Measurements from ENCODE around the gene CES2. TPM values are rescaled to one million over a fixed set of nuclear protein-coding genes. Genes with fewer than 3 reads are reported as not detected.

Gene CES2
- total and polyA plus RNA-seq, 10 of the 15 experiments (the other 5 are each of a cell fraction or from before 2014, with no cell fraction given), result 1.6 to 33.7 (median 21.0) TPM

GRCh38 chr16:66898207-66898606, 37.1 kb upstream of the CES2 start (continued):
- TF ChIP-seq, protein P1, sequence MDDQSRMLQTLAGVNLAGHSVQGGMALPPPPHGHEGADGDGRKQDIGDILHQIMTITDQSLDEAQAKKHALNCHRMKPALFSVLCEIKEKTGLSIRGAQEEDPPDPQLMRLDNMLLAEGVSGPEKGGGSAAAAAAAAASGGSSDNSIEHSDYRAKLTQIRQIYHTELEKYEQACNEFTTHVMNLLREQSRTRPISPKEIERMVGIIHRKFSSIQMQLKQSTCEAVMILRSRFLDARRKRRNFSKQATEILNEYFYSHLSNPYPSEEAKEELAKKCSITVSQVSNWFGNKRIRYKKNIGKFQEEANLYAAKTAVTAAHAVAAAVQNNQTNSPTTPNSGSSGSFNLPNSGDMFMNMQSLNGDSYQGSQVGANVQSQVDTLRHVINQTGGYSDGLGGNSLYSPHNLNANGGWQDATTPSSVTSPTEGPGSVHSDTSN (IDR thresholded peaks at IDR 0.05; ENCODE audit: insufficient replicate concordance, low read depth, low read length), result no peak

DNA sequence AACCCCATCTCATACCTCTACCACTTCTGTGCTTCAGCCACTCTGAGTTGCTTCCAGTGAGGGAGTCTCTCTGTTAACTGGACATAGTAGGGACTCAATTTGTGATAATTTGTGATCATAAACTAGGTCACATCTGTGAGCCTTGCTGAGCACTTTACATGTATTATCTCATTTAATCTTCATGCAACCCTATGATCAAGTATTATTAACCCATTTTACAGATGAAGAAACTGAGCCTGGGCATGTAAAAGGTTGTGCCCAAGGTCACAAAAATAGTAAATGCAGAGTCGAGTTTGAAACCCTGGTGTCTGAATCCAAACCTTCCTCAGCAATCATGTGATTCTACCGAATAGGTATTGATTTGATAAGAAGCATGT, 36.4 kb upstream of the CES2 start:
- CTCF ChIA-PET, result interaction anchor here (1.1 to 9.7 kb wide), 3 partner anchors 10 to 27 kb away, joined by 3 to 77 read pairs (median 4); partner anchors contain the start of gene RRAD
- whole genome bisulfite sequencing (ENCODE audit: insufficient coverage, insufficient replicate concordance, low lambda C conversion rate, missing lambda C conversion rate), result 38% methylated on average over 2 of the region's 2 CpGs
- SMC1A ChIA-PET (ENCODE audit: uncharacterized antibody, unreplicated experiment), result interaction anchor here (0.7 kb wide), 1 partner anchor 8 kb away, joined by 3 read pairs; no protein-coding TSS in a partner anchor
- FAIRE-seq (no peak), ATAC-seq (no peak), DNase-seq (ENCODE audit: low read depth, low spot score) (no peak)
- BruUV-seq (replicated peaks), result no TSS peak
- Histone ChIP-seq H3K79me2 (ENCODE audit: control insufficient read depth, insufficient read depth, low read length) (no peaks in the 10 kb centered on the region), H3K4me2 (ENCODE audit: control insufficient read depth, insufficient read depth) (no peak overlapping the region), H3K27me3 (replicated peaks in 1 of 2; ENCODE audit: control insufficient read depth in 2 of 2, insufficient read depth in 2 of 2, low read length in 1 of 2) (no peaks in the 10 kb centered on the region), H3K4me3 (no peak overlapping the region), H4K20me1 (ENCODE audit: control insufficient read depth, insufficient read depth) (no peaks in the 10 kb centered on the region), H3K36me3 (ENCODE audit: control insufficient read depth in 2 of 2, insufficient read depth in 2 of 2, low read length in 1 of 2) (no peaks in the 10 kb centered on the region), H3K9ac (ENCODE audit: control insufficient read depth, insufficient read depth, low read length) (no peak overlapping the region), H3K9me3 (replicated peaks; ENCODE audit: control insufficient read depth, insufficient read depth, low read length) (no peaks in the 10 kb centered on the region), H2AFZ (ENCODE audit: control insufficient read depth, low read depth, low read length) (no peak overlapping the region), H3K27ac (ENCODE audit: control insufficient read depth, insufficient read depth) (no peak overlapping the region), H3K4me1 (ENCODE audit: control insufficient read depth, insufficient read depth, low read length) (no peaks in the 10 kb centered on the region)
- RAD21 ChIA-PET (ENCODE audit: unreplicated experiment), result no interaction called here
- intact Hi-C loops (cut with micrococcal nuclease; ENCODE audit: unreplicated experiment) (no loop called here), in situ Hi-C loops (cut with MboI) (no loop called here)
- POLR2A ChIA-PET, result no interaction called here
- no peak for TF ChIP-seq RAD51 (IDR thresholded peaks at IDR 0.05)
- no peak for TF ChIP-seq PAX8 (IDR thresholded peaks at IDR 0.05)
- TF ChIP-seq ATF2 (IDR thresholded peaks at IDR 0.05; ENCODE audit: low read length), result no peak
- no peak for TF ChIP-seq CHD2 (IDR thresholded peaks at IDR 0.05; ENCODE audit: borderline replicate concordance, low read depth, low read length)
- TF ChIP-seq BHLHE40 (IDR thresholded peaks at IDR 0.05; ENCODE audit: borderline replicate concordance in 1 of 2, low read depth in 2 of 2, low read length in 1 of 2), result no peak
- TF ChIP-seq, protein P2, sequence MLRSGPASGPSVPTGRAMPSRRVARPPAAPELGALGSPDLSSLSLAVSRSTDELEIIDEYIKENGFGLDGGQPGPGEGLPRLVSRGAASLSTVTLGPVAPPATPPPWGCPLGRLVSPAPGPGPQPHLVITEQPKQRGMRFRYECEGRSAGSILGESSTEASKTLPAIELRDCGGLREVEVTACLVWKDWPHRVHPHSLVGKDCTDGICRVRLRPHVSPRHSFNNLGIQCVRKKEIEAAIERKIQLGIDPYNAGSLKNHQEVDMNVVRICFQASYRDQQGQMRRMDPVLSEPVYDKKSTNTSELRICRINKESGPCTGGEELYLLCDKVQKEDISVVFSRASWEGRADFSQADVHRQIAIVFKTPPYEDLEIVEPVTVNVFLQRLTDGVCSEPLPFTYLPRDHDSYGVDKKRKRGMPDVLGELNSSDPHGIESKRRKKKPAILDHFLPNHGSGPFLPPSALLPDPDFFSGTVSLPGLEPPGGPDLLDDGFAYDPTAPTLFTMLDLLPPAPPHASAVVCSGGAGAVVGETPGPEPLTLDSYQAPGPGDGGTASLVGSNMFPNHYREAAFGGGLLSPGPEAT (IDR thresholded peaks at IDR 0.05; ENCODE audit: low read depth), result no peak
- no peak for TF ChIP-seq PAX5 (IDR thresholded peaks at IDR 0.05; ENCODE audit: borderline replicate concordance, low read depth, low read length)
- no peak for TF ChIP-seq NFXL1 (IDR thresholded peaks at IDR 0.05; ENCODE audit: borderline replicate concordance)
- TF ChIP-seq MYB (IDR thresholded peaks at IDR 0.05; ENCODE audit: borderline replicate concordance, low read depth, low read length), result no peak
- TF ChIP-seq RELA (IDR thresholded peaks at IDR 0.05; ENCODE audit: borderline replicate concordance, partially characterized antibody), result no peak
- TF ChIP-seq POLR2AphosphoS2 (IDR thresholded peaks at IDR 0.05; ENCODE audit: low read depth, low read length), result no peak
- TF ChIP-seq, protein P3, sequence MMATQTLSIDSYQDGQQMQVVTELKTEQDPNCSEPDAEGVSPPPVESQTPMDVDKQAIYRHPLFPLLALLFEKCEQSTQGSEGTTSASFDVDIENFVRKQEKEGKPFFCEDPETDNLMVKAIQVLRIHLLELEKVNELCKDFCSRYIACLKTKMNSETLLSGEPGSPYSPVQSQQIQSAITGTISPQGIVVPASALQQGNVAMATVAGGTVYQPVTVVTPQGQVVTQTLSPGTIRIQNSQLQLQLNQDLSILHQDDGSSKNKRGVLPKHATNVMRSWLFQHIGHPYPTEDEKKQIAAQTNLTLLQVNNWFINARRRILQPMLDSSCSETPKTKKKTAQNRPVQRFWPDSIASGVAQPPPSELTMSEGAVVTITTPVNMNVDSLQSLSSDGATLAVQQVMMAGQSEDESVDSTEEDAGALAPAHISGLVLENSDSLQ (IDR thresholded peaks at IDR 0.05), result no peak
- no peak for TF ChIP-seq SMAD1 (IDR thresholded peaks at IDR 0.05; ENCODE audit: low read depth, partially characterized antibody)
- TF ChIP-seq IKZF2 (IDR thresholded peaks at IDR 0.05), result no peak
- TF ChIP-seq EZH2 (IDR thresholded peaks at IDR 0.05; ENCODE audit: borderline replicate concordance, control insufficient read depth, low read depth, low read length), result no peak
